ENCODE results near the gene TMX2. TPM values are rescaled to one million over a fixed set of nuclear protein-coding genes. Genes with fewer than 3 reads are reported as not detected.
A peak's percentile ranks its signal among the peaks of the same experiment; 100 is the strongest.

Gene TMX2
- total and polyA plus RNA-seq, 10 of the 15 experiments (the other 5 are each of a cell fraction or from before 2014, with no cell fraction given): 64.3 to 134 (median 91.6) TPM

GRCh38 chr11:57735619-57736298, 23.4 kb downstream of the TMX2 start:
- SMC1A ChIA-PET (ENCODE audit: uncharacterized antibody, unreplicated experiment): interaction anchor here (1.1 to 1.4 kb wide), 2 partner anchors 22 to 65 kb away, joined by 3 to 4 read pairs; no protein-coding TSS in a partner anchor
- intact Hi-C loops (cut with micrococcal nuclease; ENCODE audit: unreplicated experiment) (no loop called here), in situ Hi-C loops (cut with MboI) (no loop called here)
- Histone ChIP-seq H3K4me1 (ENCODE audit: control insufficient read depth, insufficient read depth, low read length) (peaks cover 3% of the 10 kb centered on the region; the same call in 1 of the 2 replicates), H2AFZ (ENCODE audit: control insufficient read depth, low read depth, low read length) (no peak overlapping the region), H3K4me3 (no peak overlapping the region), H3K4me2 (ENCODE audit: control insufficient read depth, insufficient read depth) (no peak overlapping the region), H3K9me3 (replicated peaks; ENCODE audit: control insufficient read depth, insufficient read depth, low read length) (no peaks in the 10 kb centered on the region), H3K36me3 (ENCODE audit: control insufficient read depth in 2 of 2, insufficient read depth in 2 of 2, low read length in 1 of 2) (peaks cover 9 to 13% of the 10 kb centered on the region in 2 experiments; a peak in 3 of 4 replicates), H3K9ac (ENCODE audit: control insufficient read depth, insufficient read depth, low read length) (no peak overlapping the region; the same call in 1 of the 2 replicates), H3K27me3 (replicated peaks in 1 of 2; ENCODE audit: control insufficient read depth in 2 of 2, insufficient read depth in 2 of 2, low read length in 1 of 2) (no peaks in the 10 kb centered on the region), H4K20me1 (ENCODE audit: control insufficient read depth, insufficient read depth) (no peaks in the 10 kb centered on the region), H3K27ac (ENCODE audit: control insufficient read depth, insufficient read depth) (0 out of 2 replicates have a peak overlapping the region, but pooled peaks have one; percentile 1), H3K79me2 (ENCODE audit: control insufficient read depth, insufficient read depth, low read length) (peaks cover 21% of the 10 kb centered on the region)
- POLR2A ChIA-PET: interaction anchor here (0.5 to 0.6 kb wide), 2 partner anchors 10 to 793 kb away, joined by 3 to 4 read pairs; no protein-coding TSS in a partner anchor
- CTCF ChIA-PET: interaction anchor here (0.9 to 1.0 kb wide), 3 partner anchors 16 to 65 kb away, joined by 3 to 4 read pairs (median 4); partner anchors contain the start of gene BTBD18
- no TSS peak for BruUV-seq (replicated peaks)
- ATAC-seq (peak; percentile 46), FAIRE-seq (no peak), DNase-seq (ENCODE audit: low read depth, low spot score) (no peak)
- TF ChIP-seq POLR2AphosphoS5 (IDR thresholded peaks at IDR 0.05; ENCODE audit: low read length) (0 out of 2 replicates have a peak, but pooled peaks have one; percentile 29), ZNF207 (IDR thresholded peaks at IDR 0.05; ENCODE audit: borderline replicate concordance) (no peak)
- WGBS (ENCODE audit: insufficient coverage, insufficient replicate concordance, low lambda C conversion rate, missing lambda C conversion rate): 29% methylated on average over 3 of the region's 3 CpGs
- RAD21 ChIA-PET (ENCODE audit: unreplicated experiment): no interaction called here
